GM18907 (cell line): ENCODE data around the gene DDA1.

Experiments
- ATAC-seq: cut with Tn5 transposase; IDR thresholded peaks from one replicate; pipeline ENCODE4 v1.9.1; 2021; ENCODE audit warnings: mild to moderate bottlenecking, moderate library complexity; ENCODE audit not compliant: unreplicated experiment

Gene DDA1

DNA sequence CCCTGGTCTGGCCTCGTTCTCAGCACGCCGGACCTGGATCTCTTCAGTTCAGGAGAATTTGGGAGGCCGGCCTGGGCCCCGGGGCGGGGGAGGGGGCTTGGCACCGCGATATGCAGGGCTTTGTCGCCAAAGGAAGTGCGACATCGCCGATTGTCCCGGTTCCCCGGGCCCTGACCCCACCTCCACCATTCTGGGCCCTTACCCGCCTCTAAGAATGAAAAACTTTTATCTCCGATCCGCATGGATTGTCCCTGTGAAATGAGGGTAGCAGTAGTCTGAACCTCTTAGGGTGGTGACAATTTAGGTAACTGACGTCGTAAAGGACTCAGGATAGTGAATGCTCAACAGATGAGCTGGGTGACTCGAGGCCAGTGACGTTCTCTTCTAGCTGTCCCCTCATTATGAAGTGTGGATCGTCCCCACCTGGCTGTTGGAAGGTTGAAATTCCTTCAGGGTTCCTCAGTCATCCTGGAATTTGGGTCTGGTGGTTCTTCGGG lies 650 bp downstream of the DDA1 start:
- ATAC-seq, result no peak

DNA sequence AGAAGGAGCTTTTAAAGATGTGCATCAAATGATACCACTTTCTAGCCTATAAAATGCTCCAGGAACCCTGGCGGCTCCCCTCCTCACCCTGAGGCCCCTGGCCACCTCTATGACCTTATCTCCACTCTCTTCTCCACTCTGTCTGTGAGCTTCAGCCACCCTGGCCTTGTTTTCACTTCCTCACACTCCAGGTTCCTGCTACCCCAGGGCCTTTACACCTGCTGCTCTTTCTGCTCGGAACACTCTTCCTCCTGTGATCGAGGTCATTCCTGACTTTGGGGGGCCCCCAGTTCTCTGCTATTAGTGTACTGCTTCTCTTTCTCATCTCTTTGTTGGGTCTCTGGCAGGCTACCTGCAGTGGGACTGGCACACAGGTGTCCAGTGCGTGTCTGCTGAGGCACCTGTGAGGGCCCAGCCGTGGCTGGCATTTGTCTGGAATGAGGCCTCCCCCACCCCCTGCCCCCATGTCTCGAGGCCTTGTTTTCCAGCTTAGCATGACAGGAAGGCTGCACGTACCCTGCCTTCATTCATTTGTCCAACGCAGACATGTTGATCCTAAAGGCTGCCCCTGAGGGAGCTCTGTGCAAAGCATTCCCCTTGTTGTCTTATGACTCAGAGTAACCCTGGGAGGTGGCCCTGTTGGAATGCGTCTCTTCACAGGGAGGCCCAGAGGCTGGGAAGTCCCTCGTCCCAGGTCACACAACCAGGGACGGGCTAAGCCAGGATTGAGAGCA lies 2.3 kb downstream of the DDA1 start:
- ATAC-seq, result no peak

DNA sequence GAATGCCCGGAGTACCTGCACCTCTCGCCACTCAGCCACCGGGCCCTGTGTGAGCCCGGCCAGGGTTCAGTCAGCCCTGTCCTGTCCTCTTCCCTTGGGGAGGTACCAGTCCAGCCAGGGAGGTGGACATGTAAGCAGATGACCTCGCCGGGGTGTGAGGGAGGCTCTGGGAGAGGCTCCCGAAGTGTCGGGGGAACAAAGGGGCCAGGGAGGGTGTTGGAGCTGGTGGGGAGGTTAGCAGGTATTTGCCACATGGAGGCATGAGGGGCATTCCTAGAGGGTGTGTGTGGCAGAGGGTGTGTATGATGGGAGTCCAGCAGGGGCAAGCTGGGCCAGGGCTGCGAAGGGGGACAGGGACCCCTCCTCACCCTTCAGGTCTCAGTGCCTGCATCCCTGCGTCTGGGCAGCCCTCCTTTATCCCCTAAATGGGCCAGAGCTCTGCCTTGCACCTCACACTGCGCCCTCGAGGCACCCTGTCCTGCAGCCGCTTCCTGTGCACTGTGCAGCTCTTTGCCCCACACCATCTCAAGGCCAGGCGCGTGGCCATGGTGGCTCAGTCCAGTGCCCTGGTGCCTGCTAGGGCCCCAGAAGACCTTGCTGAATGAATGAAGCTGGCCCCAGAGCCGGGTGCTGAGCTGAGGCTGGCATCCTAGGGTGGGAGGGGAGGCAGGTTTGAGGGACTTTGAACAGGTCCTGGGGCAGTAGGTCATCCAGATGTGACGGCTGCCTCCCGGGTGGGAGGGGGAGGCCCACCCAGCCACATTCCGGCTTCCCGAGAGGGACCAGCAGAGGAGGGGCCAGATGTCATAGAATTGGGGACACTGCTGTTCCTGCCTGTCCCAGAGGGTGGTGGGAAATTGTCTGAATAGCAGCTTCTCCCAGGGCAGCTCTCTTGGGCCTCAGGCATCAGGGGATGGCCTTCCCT lies 3.1 kb downstream of the DDA1 start:
- no peak for ATAC-seq

DNA sequence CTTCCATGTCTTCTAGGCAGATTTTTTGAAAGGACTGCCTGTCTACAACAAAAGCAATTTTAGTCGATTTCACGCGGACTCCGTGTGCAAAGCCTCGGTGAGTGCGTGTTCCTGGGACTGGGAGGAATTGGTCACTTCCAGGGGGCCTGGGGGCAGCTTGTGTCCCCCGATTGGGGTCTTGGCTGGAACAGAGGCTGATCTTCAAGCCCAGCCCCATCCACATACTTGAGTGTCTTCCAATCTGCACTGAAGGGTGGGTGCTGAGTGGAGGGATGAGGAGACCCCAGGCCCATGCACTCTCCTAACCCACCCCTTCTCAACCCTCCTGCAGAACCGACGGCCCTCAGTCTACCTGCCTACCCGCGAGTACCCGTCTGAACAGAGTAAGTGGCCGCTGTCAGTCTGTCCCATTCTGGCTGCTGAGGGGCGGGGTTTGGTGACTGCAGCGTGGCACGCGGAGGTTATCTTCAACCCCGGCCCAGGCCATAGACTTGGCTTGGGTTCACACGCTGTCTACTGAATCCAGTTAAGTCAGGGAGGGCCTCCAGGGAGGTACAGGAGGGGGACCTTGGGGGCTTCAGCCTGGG lies 4.7 kb downstream of the DDA1 start:
- ATAC-seq, result no peak

DNA sequence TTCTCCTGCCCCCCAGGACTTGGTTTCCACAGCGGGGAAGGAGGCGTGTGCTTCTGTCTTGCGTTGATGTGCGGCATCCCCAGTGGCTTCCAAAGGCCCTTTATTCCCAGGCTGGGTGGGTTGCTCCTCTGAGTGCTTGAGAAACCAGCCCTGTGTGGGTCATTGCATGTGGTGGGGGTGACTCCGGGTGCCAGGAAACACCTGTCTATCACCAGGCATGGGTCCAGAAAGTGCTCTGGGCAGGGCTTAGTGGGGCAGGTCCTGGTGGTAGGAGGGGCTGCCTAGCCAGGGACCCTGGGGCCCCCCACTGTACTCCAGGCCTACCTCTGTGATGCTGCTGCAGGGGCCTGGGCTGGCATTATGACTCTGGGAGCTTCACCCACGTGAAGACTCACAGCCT lies 9.6 kb downstream of the DDA1 start:
- ATAC-seq, result no peak

DNA sequence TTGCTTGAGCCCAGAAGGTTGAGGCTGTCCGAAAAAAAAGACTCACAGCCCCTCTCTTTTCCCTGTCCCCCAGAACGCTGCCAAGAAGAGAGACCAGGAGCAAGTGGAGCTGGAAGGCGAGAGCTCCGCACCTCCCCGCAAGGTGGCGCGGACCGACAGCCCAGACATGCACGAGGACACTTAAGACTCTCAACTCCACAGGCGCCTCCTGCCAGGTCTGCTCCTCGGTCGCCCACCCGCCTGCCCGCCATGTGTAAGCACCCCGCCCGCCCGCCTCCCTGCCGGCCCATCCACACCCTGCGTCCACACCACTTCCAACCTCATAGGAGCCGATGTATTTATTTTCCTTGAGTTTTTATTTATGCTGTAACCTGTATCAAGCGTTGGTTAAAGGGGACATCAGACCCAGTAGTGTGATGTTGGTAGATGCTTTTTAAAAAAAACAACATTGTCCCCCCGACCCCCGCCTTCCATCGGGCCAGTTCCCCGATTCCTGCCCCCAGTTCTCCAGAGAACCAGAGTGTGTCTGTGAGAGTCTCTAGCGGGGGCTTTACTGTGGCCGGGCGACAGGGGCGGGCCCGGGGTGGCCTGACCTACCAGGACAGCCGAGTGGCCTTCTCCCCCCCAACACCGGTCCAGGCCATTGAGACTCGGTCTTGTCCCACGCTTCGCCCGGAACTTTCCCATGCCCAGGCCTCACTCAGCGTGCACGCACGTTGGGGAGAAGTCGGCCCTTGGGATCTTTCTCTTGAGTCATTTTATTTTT lies 10.3 kb downstream of the DDA1 start:
- ATAC-seq, result no peak

DNA sequence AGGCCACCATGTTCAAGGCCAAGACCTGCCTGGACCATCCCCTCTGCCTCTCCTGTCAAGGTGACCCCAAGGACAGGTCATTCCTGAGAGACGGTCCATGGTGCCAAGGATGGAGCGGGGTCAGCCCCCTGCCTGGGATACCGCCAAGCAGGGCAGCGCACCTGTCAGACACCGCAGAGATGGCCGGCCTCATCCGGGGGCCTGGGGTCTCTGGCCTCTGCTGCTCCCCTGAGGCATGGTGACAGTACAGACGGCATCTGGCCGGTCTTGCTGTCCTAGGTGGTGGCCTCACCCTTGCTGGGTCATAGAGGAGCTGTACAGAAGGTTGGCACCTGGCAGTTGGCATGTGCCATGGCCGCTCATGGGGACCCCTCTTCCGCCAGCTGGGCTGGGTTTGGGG lies 11.1 kb downstream of the DDA1 start:
- ATAC-seq, result no peak

DNA sequence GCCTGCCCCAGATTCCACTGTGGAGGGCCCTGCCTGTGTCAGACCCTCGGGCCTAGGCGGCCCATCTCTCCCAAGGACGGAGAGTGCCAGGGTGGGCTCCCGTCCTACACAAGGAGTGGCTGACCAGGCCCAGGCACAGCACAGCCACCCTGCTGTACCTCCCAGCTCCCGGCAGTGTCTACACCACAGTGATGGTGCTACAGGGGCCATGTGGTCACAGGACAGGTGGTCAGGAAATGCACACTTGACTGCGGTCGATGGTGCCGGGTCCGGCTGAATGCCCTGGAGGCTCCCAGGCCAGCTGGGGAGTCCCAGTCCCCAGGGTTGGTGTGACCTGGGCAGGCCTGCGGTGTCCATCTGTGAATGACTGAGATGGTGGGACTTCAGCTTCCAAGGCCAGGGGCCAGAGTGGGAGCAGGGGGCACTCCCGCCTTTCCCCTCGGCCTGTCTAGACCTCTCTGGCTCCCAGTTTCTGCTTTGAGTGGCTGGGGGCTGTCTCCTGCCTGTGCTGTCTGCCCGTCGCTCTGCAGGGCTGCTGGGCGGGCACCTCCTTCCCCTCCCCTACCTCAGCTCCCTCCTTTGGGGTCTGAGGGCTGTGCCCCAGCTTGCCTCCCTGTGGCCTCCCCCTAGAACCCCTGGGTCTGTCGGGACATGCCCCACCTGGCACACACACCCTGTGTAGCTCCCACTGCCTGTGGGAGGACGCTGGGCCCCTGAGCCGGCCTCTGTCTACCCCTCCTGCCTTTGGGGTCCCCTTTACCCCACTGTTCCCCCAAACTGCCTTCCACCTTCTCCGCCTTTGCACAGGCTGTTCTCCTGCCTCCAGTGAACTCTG lies 12.5 kb downstream of the DDA1 start:
- ATAC-seq, result no peak

DNA sequence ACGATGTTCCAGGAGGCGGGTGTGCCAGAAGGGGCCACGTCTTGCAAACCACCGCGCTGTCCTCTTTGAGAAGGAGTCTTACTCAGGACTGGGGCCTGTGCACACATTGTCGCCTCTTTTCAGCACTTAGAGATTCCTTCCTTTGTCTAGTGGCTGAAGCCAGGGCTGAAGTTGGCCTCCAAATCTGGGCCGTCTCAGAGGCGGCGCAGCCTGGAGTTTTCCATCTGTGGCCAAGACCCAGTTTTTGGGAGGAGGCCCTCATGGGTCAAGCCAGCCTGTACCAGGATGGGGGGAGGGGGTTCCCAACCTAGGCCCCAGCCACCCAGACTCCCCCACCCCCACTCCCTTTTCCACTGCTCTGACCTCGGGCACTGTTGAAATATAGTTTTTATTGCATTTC lies 13.5 kb downstream of the DDA1 start:
- no peak for ATAC-seq

DNA sequence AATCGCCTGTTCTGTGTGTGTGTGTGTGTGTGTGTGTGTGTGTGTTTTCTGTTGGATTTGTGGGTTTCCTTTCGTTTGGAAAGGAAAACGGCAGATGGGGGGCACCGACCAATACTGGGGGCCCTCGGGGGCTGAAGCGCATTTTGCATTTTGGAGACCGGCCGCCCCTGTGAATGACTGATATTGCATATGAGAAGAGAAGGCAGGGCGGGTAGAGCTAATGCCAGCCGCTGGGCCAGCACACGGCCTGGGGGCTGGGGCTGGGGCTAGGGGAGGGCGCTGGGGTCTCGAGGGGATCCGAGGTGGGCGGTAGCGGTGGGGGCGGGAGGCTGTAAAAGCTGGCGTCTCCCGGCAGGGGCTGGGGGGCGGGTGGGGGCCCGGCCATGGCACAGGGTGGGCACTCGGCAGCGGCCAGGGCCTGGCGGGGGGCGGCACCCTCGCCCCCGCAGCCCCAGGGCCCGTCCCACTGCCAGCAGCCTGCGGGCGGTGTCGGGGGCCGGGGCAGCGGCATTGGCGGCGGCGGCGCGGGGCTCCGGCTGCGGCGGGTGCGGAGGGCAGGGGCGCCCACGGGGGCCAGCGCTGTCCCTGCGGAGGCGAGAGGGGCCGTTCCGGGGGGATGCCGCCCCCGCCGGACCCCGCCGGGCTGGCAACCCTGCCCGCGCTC lies 14.1 kb downstream of the DDA1 start:
- ATAC-seq, result no peak

DNA sequence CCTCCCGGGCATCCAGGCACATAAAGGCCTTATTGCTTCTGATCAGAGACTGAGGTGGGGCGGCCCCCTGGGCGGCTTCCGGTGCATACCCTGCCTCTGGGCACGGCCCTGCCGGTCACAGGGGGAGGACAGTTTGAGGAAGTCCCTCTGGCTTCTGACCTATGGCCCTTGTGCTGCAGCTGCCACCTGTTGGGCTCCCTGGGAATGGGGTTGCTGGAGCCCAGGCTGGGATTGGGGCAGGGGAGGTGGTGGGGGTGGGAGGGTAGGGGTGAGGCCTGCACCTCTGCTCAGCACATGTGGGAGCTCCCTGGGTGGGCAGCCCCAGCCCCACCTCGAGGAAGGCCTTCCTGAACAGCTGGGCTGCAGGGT lies 14.6 kb downstream of the DDA1 start:
- ATAC-seq, result no peak

DNA sequence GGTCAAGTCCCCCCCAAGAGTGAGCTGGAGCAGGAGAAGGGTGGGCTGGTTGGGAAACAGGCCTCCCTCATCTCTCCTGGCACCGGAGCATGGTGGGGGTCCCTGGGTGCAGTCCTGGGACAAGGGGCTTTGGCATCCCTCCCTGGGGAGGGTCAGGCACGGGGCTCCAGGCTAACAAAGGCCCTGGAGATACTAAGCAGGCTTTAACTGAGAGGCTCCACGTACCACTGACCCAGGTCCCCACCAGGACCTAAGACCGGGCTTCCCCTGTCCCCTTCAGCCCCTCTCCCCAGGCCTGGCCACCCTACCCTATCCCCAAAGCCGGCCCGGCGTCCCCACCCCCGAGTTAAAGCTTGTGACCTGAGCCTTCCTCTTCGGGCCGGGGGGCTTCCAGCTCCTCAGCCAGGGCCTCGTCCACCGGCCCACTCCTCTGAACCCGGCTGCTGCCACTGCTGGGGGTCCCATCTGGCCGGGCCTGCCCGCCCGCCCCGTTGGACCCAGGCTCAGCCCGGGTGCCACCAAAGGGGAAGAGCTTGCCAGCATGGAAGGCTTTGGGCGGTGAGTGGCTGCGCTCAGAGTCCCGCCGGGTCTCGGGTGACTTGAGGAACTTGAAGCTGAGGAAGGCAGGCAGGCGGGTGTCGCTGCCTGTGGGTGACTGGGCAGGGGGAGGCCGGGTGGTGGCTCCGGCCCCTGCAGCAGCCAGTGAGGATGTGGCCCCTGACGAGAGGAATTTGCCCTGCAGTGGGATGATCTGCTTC lies 15.2 kb downstream of the DDA1 start:
- ATAC-seq, result no peak

DNA sequence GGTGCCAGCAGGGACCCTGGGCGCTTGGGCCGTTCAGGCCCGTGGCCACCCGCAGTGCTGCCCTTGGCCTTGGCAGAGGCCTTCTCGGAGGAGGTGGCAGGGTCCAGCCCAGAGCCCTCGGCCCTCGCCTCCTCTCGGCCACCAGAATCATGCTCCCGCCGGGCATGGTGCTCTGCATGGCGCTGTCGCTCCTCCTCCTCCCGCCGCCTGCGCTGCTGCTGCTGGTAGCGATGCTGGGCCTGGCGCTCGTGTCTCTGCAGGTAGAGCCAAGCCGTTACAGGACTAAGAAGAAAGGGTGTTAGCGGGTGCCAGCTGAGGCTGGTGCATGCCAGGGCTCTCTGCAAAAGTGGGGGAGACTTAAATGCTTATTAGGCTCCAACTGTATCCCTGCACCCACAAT lies 15.8 kb downstream of the DDA1 start:
- no peak for ATAC-seq

DNA sequence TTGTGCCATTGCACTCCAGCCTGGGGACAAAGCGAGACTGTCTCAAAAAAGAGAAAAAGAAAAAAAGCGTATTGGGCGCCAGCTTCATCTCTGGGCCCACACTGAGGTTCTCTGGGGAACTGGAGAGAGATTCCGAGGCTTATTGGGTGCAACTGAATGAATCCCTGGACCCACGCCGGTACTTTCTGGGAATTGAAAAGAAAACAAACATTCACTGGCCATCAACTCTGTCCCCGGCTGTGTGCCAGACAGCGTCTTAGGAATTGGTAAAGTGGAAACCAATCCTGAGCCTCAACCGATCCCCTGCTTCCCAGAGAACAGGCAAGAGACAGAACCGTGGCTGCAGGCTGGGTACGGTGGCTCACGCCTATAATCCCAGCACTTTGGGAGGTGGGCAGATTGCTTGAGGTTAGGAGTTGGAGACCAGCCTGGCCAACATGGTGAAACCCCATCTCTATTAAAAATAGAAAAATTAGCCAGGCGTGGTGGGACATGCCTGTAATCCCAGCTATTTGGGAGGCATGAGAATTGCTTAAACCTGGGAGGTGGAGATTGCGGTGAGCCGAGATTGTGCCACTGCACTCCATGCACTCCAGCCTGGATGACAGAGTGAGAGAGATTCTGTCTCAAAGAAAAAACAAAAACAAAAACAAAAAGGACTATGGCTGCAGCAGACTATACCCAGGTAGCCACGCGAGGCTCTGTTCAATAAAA lies 16.7 kb downstream of the DDA1 start:
- no peak for ATAC-seq

DNA sequence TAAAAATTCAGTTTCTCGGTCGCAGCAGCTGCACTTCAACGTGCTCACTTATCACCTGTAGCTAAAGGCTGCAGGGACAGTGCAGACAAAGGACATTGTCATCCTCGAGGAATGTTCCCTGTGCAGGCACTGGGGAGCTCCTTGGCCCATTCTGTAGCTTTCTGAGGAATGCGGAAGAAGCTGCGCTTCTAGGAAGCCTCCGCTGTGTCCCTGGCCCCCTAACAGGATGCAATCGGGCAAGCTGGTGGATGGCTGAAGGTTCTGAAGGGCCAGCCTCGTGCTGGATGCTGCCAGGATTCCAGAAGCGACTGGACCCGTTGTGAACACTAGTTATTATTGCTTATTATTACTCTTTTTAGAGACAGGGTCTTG lies 17.2 kb downstream of the DDA1 start:
- ATAC-seq, result no peak

DNA sequence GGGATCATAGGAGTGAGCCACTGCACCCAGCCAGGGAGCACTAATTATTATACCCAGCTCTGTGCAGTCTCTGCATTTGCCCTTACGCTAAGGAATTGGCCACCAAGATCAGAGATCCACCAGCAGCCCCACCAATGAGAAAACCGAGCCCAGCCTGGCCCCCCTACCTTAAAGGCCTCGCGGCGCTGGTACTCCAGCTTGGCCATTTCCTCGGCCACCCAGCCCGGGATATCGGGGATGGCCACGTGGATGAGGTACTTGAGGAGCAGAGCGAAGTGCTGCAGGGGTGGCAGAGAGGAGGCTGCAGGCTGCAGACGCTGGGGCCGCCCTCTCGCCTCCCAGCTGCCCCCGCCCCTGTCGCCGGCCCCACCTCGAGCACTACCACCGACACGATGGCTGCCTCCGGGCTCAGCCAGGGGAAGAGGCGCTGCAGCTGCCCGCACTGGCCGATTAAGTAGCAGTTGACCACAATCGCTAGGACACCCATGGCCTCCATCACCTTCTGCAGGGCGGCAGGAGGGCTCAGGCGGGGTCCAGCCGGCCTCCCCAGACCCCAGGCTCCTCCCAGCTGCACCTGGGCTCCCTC lies 17.8 kb downstream of the DDA1 start:
- ATAC-seq, result no peak

DNA sequence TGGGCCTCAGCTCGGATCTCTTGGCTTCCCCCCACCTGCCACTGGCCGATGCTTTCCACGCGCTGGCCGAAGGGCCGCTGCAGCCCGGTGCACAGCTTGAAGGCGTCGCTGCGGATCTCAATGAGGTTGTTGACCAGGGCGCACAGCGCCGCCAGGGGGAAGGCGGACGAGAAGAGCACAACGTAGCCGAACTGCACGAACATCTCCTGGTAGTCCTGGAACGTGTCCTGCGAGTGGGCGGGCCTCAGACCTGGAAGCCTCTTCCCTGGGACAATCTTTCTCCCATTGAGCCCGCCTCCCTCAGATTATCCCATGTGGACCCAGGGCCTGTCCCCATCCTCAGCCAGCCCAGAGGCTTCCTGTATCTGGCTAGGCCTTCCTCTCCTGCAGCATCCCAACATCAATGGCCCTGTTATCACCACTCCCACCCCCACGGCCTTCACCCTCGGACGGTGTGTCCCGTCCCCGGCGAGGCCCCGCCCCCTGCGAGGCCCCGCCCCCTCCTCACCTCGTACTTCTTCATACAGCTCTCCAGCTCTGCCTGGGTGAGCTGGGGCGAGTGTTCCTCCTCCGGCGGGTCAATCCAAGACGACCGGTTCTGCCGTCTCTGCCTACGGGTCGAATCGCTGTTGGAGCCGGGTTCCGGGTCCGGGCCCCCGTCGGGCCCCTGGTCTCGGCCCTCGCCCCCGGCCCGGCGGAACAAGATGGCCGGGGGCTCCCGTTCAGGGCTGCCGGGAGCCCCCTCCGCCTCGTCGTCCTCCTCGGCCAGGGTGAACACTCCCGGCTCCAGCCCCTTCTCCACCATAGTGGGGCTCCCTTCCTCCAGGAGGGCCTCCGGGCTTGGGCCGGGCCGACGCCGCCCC lies 18.5 kb downstream of the DDA1 start:
- no peak for ATAC-seq
